WTC11 (cell line): ENCODE data around the gene NSG1. TPM values are rescaled to one million over a fixed set of nuclear protein-coding genes. Genes with fewer than 3 reads are reported as not detected.

Source experiments
- ATAC-seq: fragments of 200-7000 bp; cut with Tn5 transposase; 2 replicates; pipeline ENCODE4 v1.10.0; 2021; ENCODE audit warnings: mild to moderate bottlenecking, moderate library complexity
- CTCF ChIA-PET: fragments of 300-600 bp; sonication (Branson Sonifier 250); formaldehyde crosslinking; loops from one replicate; lab custom pipeline; 2021; ENCODE audit warnings: antibody characterized with exemption; lab: Charles Lee
- POLR2A ChIA-PET: fragments of 350-600 bp; sonication (Branson Sonifier 250); formaldehyde crosslinking; loops from one replicate; lab custom pipeline; 2021; ENCODE audit warnings: antibody characterized with exemption; lab: Charles Lee
- DNase-seq: peaks from one replicate; pipeline ENCODE4 v3.0.0; 2021; ENCODE audit warnings: low spot score
- H3K27ac Mint-ChIP-seq: 2 replicates; pipeline ENCODE4 v1.8.0; 2021; ENCODE audit warnings: mixed read lengths
- H3K27me3 Mint-ChIP-seq: 2 replicates; pipeline ENCODE4 v1.8.0; 2021; ENCODE audit warnings: low read depth, mild to moderate bottlenecking, moderate library complexity, mixed read lengths
- H3K36me3 Mint-ChIP-seq: 2 replicates; pipeline ENCODE4 v1.8.0; 2021; ENCODE audit warnings: mixed read lengths
- H3K4me1 Mint-ChIP-seq: 2 replicates; pipeline ENCODE4 v1.8.0; 2022; ENCODE audit warnings: mixed read lengths
- H3K4me3 Mint-ChIP-seq: 2 replicates; pipeline ENCODE4 v1.8.0; 2021; ENCODE audit warnings: mild to moderate bottlenecking, moderate library complexity, mixed read lengths
- H3K9me3 Mint-ChIP-seq: 2 replicates; pipeline ENCODE4 v1.8.0; 2021; ENCODE audit warnings: mixed read lengths
- ATF1 ChIP-seq: sonication (generic); formaldehyde crosslinking; IDR thresholded peaks from 2 replicates; pipeline ENCODE4 v1.8.1; 2023; ENCODE audit warnings: mild to moderate bottlenecking, moderate library complexity, missing genetic modification reagents
- CREM ChIP-seq: sonication (generic); formaldehyde crosslinking; IDR thresholded peaks from 2 replicates; pipeline ENCODE4 v1.8.1; 2022; ENCODE audit warnings: mild to moderate bottlenecking, missing genetic modification reagents, moderate library complexity
- ELF4 ChIP-seq: sonication (generic); formaldehyde crosslinking; IDR thresholded peaks from 2 replicates; pipeline ENCODE4 v1.8.1; 2022; ENCODE audit warnings: low read depth, mild to moderate bottlenecking, moderate library complexity, missing genetic modification reagents
- IRF2 ChIP-seq: sonication (generic); formaldehyde crosslinking; IDR thresholded peaks from 2 replicates; pipeline ENCODE4 v1.8.0; 2022; ENCODE audit warnings: low read depth, missing genetic modification reagents, borderline replicate concordance
- KAT7 ChIP-seq: sonication (generic); formaldehyde crosslinking; IDR thresholded peaks from 2 replicates; pipeline ENCODE4 v1.8.1; 2023; ENCODE audit warnings: missing genetic modification reagents, mild to moderate bottlenecking, borderline replicate concordance
- ZNF263 ChIP-seq: sonication (generic); formaldehyde crosslinking; IDR thresholded peaks from 2 replicates; pipeline ENCODE4 v1.8.1; 2022; ENCODE audit warnings: low read depth, mild to moderate bottlenecking, moderate library complexity, missing genetic modification reagents
- total RNA-seq: library from RNA; stranded (reverse); gene quantifications from 3 replicates; pipeline ENCODE4 v1.2.3, GENCODE V29; 2021
- TF ChIP-seq, protein P1 (sequence below): sonication (generic); formaldehyde crosslinking; IDR thresholded peaks from 2 replicates; pipeline ENCODE4 v1.8.0; 2023; ENCODE audit warnings: missing genetic modification reagents, mild to moderate bottlenecking, borderline replicate concordance
- TF ChIP-seq, protein P2 (sequence below): fragments of 250-450 bp; sonication (Bioruptor Pico); IDR thresholded peaks from 2 replicates; pipeline ENCODE4 v2.1.2; 2022; ENCODE audit warnings: mild to moderate bottlenecking, moderate library complexity
- TF ChIP-seq, protein P3 (sequence below): sonication (generic); formaldehyde crosslinking; IDR thresholded peaks from 2 replicates; pipeline ENCODE4 v1.8.0; 2023; ENCODE audit warnings: missing genetic modification reagents
- TF ChIP-seq, protein P4 (sequence below): sonication (generic); formaldehyde crosslinking; IDR thresholded peaks from 2 replicates; pipeline ENCODE4 v1.8.1; 2022; ENCODE audit warnings: low read depth, mild to moderate bottlenecking, moderate library complexity, missing genetic modification reagents, borderline replicate concordance
- TF ChIP-seq, protein P5 (sequence below): fragments of 250-450 bp; sonication (Bioruptor Pico); IDR thresholded peaks from 2 replicates; pipeline ENCODE4 v1.8.0; 2021; ENCODE audit warnings: mild to moderate bottlenecking
- TF ChIP-seq, protein P6 (sequence below): sonication (generic); formaldehyde crosslinking; conservative IDR thresholded peaks from 2 replicates; pipeline ENCODE4 v1.8.1; 2023; ENCODE audit warnings: mild to moderate bottlenecking, low read depth, missing genetic modification reagents, moderate library complexity
- TF ChIP-seq, protein P7 (sequence below): sonication (generic); formaldehyde crosslinking; IDR thresholded peaks from 2 replicates; pipeline ENCODE4 v1.8.1; 2023; ENCODE audit warnings: mild to moderate bottlenecking, missing genetic modification reagents, moderate library complexity

NSG1 gene
- total RNA-seq, 1 experiment from 2014 or later: 24.2 TPM

DNA sequence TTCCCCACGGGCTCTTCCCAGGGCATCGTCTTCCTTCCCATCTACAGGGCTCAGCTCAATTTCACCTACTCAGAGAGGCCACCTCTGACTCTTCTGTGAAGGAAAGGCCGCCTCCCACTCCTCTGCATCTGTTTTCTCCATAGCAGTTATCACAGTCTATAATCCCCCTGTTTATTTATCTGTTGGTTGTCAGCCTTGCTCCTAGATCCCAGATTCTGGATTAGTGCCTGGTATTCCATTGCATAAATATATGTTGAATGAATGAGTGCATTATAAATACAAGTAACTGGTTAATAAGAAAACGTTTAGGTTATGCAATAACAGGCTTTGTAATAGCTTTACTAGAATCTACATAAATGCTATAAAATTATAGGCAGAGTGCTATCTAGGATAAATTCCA, 52.9 kb downstream of the NSG1 start (continued):
- TF ChIP-seq, protein P1, sequence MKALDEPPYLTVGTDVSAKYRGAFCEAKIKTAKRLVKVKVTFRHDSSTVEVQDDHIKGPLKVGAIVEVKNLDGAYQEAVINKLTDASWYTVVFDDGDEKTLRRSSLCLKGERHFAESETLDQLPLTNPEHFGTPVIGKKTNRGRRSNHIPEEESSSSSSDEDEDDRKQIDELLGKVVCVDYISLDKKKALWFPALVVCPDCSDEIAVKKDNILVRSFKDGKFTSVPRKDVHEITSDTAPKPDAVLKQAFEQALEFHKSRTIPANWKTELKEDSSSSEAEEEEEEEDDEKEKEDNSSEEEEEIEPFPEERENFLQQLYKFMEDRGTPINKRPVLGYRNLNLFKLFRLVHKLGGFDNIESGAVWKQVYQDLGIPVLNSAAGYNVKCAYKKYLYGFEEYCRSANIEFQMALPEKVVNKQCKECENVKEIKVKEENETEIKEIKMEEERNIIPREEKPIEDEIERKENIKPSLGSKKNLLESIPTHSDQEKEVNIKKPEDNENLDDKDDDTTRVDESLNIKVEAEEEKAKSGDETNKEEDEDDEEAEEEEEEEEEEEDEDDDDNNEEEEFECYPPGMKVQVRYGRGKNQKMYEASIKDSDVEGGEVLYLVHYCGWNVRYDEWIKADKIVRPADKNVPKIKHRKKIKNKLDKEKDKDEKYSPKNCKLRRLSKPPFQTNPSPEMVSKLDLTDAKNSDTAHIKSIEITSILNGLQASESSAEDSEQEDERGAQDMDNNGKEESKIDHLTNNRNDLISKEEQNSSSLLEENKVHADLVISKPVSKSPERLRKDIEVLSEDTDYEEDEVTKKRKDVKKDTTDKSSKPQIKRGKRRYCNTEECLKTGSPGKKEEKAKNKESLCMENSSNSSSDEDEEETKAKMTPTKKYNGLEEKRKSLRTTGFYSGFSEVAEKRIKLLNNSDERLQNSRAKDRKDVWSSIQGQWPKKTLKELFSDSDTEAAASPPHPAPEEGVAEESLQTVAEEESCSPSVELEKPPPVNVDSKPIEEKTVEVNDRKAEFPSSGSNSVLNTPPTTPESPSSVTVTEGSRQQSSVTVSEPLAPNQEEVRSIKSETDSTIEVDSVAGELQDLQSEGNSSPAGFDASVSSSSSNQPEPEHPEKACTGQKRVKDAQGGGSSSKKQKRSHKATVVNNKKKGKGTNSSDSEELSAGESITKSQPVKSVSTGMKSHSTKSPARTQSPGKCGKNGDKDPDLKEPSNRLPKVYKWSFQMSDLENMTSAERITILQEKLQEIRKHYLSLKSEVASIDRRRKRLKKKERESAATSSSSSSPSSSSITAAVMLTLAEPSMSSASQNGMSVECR (CRISPR knock-in tag): no peak
- TF ChIP-seq KAT7: no peak
- TF ChIP-seq ATF1 (CRISPR knock-in tag): no peak

DNA sequence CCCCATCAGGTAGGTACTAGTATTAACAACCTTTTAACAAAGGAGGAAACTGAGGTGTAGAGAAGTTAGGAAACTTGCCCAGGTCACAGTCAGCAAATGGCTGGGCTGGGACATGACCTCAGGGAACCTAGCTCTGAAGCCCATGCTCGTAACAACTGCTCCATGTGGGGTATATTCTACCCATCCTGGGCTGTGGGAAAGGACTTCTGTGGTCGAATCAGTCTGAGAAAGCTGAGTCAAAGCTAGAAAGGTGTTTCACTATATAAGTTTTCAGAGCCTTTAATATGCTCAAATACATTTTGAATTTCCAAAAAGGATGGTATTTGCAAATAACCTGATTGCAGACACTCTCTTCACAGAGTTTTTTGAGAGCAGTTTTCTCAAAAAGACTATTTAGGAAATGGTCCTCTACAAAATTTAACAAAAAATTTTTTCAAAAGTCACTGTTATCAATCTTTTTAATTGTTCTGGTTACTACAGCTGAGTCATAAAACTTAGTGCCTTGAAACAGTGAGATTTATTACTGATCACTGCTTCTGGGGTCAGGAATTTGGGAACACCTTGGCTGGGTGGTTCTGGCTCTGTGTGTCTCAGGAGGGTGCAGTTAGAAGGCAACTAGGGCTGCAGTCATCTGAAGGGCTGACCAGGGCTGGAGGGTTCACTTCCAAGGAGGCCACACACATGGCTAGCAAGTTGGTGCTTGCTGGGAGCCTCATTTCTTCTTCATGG, 53.6 kb downstream of the NSG1 start:
- Mint-ChIP-seq H3K27ac (no peak overlapping the region), H3K4me3 (no peak overlapping the region), H3K36me3 (peaks cover 3% of the 10 kb centered on the region; the same call in 1 of the 2 replicates), H3K9me3 (no peaks in the 10 kb centered on the region; the same call in 1 of the 2 replicates), H3K27me3 (no peaks in the 10 kb centered on the region; the same call in 1 of the 2 replicates), H3K4me1 (peaks cover 8% of the 10 kb centered on the region)
- DNase-seq: no peak
- TF ChIP-seq, protein P2, sequence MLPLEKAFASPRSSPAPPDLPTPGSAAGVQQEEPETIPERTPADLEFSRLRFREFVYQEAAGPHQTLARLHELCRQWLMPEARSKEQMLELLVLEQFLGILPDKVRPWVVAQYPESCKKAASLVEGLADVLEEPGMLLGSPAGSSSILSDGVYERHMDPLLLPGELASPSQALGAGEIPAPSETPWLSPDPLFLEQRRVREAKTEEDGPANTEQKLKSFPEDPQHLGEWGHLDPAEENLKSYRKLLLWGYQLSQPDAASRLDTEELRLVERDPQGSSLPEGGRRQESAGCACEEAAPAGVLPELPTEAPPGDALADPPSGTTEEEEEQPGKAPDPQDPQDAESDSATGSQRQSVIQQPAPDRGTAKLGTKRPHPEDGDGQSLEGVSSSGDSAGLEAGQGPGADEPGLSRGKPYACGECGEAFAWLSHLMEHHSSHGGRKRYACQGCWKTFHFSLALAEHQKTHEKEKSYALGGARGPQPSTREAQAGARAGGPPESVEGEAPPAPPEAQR (CRISPR knock-in tag): no peak
- TF ChIP-seq ELF4 (CRISPR knock-in tag) (no peak), IRF2 (CRISPR knock-in tag) (no peak), CREM (no peak), ATF1 (CRISPR knock-in tag) (no peak), ZNF263 (no peak)
- TF ChIP-seq, protein P3, sequence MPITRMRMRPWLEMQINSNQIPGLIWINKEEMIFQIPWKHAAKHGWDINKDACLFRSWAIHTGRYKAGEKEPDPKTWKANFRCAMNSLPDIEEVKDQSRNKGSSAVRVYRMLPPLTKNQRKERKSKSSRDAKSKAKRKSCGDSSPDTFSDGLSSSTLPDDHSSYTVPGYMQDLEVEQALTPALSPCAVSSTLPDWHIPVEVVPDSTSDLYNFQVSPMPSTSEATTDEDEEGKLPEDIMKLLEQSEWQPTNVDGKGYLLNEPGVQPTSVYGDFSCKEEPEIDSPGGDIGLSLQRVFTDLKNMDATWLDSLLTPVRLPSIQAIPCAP (CRISPR knock-in tag): no peak
- TF ChIP-seq, protein P4, sequence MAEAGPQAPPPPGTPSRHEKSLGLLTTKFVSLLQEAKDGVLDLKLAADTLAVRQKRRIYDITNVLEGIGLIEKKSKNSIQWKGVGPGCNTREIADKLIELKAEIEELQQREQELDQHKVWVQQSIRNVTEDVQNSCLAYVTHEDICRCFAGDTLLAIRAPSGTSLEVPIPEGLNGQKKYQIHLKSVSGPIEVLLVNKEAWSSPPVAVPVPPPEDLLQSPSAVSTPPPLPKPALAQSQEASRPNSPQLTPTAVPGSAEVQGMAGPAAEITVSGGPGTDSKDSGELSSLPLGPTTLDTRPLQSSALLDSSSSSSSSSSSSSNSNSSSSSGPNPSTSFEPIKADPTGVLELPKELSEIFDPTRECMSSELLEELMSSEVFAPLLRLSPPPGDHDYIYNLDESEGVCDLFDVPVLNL (CRISPR knock-in tag): no peak
- TF ChIP-seq, protein P5, sequence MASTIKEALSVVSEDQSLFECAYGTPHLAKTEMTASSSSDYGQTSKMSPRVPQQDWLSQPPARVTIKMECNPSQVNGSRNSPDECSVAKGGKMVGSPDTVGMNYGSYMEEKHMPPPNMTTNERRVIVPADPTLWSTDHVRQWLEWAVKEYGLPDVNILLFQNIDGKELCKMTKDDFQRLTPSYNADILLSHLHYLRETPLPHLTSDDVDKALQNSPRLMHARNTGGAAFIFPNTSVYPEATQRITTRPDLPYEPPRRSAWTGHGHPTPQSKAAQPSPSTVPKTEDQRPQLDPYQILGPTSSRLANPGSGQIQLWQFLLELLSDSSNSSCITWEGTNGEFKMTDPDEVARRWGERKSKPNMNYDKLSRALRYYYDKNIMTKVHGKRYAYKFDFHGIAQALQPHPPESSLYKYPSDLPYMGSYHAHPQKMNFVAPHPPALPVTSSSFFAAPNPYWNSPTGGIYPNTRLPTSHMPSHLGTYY (CRISPR knock-in tag): no peak
- TF ChIP-seq, protein P6, sequence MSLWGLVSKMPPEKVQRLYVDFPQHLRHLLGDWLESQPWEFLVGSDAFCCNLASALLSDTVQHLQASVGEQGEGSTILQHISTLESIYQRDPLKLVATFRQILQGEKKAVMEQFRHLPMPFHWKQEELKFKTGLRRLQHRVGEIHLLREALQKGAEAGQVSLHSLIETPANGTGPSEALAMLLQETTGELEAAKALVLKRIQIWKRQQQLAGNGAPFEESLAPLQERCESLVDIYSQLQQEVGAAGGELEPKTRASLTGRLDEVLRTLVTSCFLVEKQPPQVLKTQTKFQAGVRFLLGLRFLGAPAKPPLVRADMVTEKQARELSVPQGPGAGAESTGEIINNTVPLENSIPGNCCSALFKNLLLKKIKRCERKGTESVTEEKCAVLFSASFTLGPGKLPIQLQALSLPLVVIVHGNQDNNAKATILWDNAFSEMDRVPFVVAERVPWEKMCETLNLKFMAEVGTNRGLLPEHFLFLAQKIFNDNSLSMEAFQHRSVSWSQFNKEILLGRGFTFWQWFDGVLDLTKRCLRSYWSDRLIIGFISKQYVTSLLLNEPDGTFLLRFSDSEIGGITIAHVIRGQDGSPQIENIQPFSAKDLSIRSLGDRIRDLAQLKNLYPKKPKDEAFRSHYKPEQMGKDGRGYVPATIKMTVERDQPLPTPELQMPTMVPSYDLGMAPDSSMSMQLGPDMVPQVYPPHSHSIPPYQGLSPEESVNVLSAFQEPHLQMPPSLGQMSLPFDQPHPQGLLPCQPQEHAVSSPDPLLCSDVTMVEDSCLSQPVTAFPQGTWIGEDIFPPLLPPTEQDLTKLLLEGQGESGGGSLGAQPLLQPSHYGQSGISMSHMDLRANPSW (CRISPR knock-in tag): no peak
- TF ChIP-seq, protein P7, sequence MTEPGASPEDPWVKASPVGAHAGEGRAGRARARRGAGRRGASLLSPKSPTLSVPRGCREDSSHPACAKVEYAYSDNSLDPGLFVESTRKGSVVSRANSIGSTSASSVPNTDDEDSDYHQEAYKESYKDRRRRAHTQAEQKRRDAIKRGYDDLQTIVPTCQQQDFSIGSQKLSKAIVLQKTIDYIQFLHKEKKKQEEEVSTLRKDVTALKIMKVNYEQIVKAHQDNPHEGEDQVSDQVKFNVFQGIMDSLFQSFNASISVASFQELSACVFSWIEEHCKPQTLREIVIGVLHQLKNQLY (CRISPR knock-in tag): no peak
- ChIA-PET POLR2A (interaction anchor here (0.6 kb wide), 1 partner anchor 22 kb away, joined by 3 read pairs; no protein-coding TSS in a partner anchor), CTCF (interaction anchor here (0.7 kb wide), 1 partner anchor 9 kb away, joined by 3 read pairs; no protein-coding TSS in a partner anchor)
- ATAC-seq: no peak
